Neural crest cell (in vitro differentiated cells): ENCODE data around the gene DKKL1. TPM values are rescaled to one million over a fixed set of nuclear protein-coding genes. Genes with fewer than 3 reads are reported as not detected.
A peak's percentile ranks its signal among the peaks of the same experiment; 100 is the strongest.
"Not testable (repeated sequence)": the region's sequence is repeated elsewhere in the genome, so short reads cannot be mapped to it uniquely, and the experiment has no call there.

Source experiments
- DNase-seq: peaks from one replicate; pipeline ENCODE4 v3.0.0; 2021; ENCODE audit warnings: low read depth, mixed read lengths, low spot score
- H3K27ac Mint-ChIP-seq: one replicate; pipeline ENCODE4 v1.8.0; 2021; ENCODE audit warnings: mild to moderate bottlenecking, mixed read lengths; ENCODE audit not compliant: unreplicated experiment
- H3K27me3 Mint-ChIP-seq: 2 replicates; pipeline ENCODE4 v1.8.0; 2021; ENCODE audit warnings: low read depth, mild to moderate bottlenecking, mixed read lengths
- H3K36me3 Mint-ChIP-seq: 2 replicates; pipeline ENCODE4 v1.8.0; 2021; ENCODE audit warnings: low read depth, mild to moderate bottlenecking, mixed read lengths
- H3K4me1 Mint-ChIP-seq: 2 replicates; pipeline ENCODE4 v1.8.0; 2021; ENCODE audit warnings: mixed read lengths
- H3K4me3 Mint-ChIP-seq: one replicate; pipeline ENCODE4 v1.8.0; 2021; ENCODE audit warnings: mild to moderate bottlenecking, mixed read lengths
- H3K9me3 Mint-ChIP-seq: 2 replicates; pipeline ENCODE4 v1.8.0; 2021; ENCODE audit warnings: mixed read lengths
- CTCF ChIP-seq: fragments of 200-600 bp; sonication (generic); conservative IDR thresholded peaks from 2 replicates; pipeline ENCODE4 v1.5.0; 2021; ENCODE audit warnings: antibody characterized with exemption, mild to moderate bottlenecking
- long read RNA-seq: library from polyadenylated mRNA; unstranded; transcript quantifications from one replicate; pipeline ENCODE4 v2.0.0, GENCODE V29; 2020
- total RNA-seq: library from RNA; stranded (reverse); gene quantifications from 2 replicates; pipeline ENCODE4 v1.2.1, GENCODE V29; 2021

The DKKL1 gene
- total RNA-seq: 1.9 and 2.0 TPM in 2 replicates
- long read RNA-seq: 0 reads

- Mint-ChIP-seq H3K4me1 (peaks cover 14% of the 10 kb centered on the region), H3K4me3 (no peak within 1 kb of the TSS), H3K36me3 (peaks cover 5% of the 10 kb centered on the region), H3K27me3 (peaks cover 5% of the 10 kb centered on the region), H3K9me3 (no peaks in the 10 kb centered on the region), H3K27ac (no peak within 1 kb of the TSS)
- TF ChIP-seq CTCF: peak; percentile 22
- DNase-seq: peak; percentile 100
Measured at GRCh38 chr19:49363268-49364082, at the start of gene DKKL1. DKKL1 (plus strand) TSS chr19:49363877; CDS start chr19:49363999, 122 bp downstream.

- peaks cover 41% of the 10 kb centered on the region for H3K36me3 Mint-ChIP-seq
- H3K4me1 Mint-ChIP-seq: no peaks in the 10 kb centered on the region
- H3K9me3 Mint-ChIP-seq: peaks cover 6% of the 10 kb centered on the region
- no peak overlapping the region for H3K27ac Mint-ChIP-seq
- no peak for TF ChIP-seq CTCF
- no peak overlapping the region for H3K4me3 Mint-ChIP-seq
- H3K27me3 Mint-ChIP-seq: no peaks in the 10 kb centered on the region
- DNase-seq: no peak
Measured at GRCh38 chr19:49315111-49315510, 48.6 kb upstream of the DKKL1 start.

GRCh38 chr19:49316284-49316683 is 47.4 kb upstream of the DKKL1 start:
- no peak overlapping the region for H3K4me3 Mint-ChIP-seq
- DNase-seq: no peak
- peaks cover 6% of the 10 kb centered on the region for H3K9me3 Mint-ChIP-seq
- H3K27ac Mint-ChIP-seq: no peak overlapping the region
- TF ChIP-seq CTCF: no peak
- peaks cover 41% of the 10 kb centered on the region for H3K36me3 Mint-ChIP-seq
- H3K4me1 Mint-ChIP-seq: no peaks in the 10 kb centered on the region
- H3K27me3 Mint-ChIP-seq: no peaks in the 10 kb centered on the region

GRCh38 chr19:49318296-49318695 is 45.4 kb upstream of the DKKL1 start:
- DNase-seq: no peak
- Mint-ChIP-seq H3K4me1 (no peaks in the 10 kb centered on the region), H3K27me3 (no peaks in the 10 kb centered on the region), H3K9me3 (peaks cover 10% of the 10 kb centered on the region), H3K4me3 (no peak overlapping the region), H3K27ac (no peak overlapping the region), H3K36me3 (peaks cover 50% of the 10 kb centered on the region)
- TF ChIP-seq CTCF: no peak

- H3K9me3 Mint-ChIP-seq: peaks cover 9% of the 10 kb centered on the region
- H3K4me3 Mint-ChIP-seq: peak within 1 kb of the TSS; percentile 60
- DNase-seq: no peak
- H3K4me1 Mint-ChIP-seq: peaks cover 5% of the 10 kb centered on the region
- TF ChIP-seq CTCF: no peak
- H3K36me3 Mint-ChIP-seq: peaks cover 54% of the 10 kb centered on the region
- H3K27me3 Mint-ChIP-seq: no peaks in the 10 kb centered on the region
- H3K27ac Mint-ChIP-seq: peak within 1 kb of the TSS; percentile 35
Measured at GRCh38 chr19:49324801-49325576, 38.7 kb upstream of the DKKL1 start, which contains the start of gene SLC6A16. SLC6A16 (minus strand) TSS chr19:49325191; CDS start chr19:49311347, 13,844 bp downstream.

GRCh38 chr19:49325756-49326155 is 37.9 kb upstream of the DKKL1 start:
- H3K4me3 Mint-ChIP-seq, DNase-seq, H3K27ac Mint-ChIP-seq, H3K4me1 Mint-ChIP-seq, H3K9me3 Mint-ChIP-seq, H3K27me3 Mint-ChIP-seq: not testable (repeated sequence)
- peaks cover 53% of the 10 kb centered on the region for H3K36me3 Mint-ChIP-seq
